GM12878 (cell line): ENCODE data around the gene CYB561A3. TPM values are rescaled to one million over a fixed set of nuclear protein-coding genes. Genes with fewer than 3 reads are reported as not detected.

Experiments used
- ATAC-seq: fragments of 200-7000 bp; cut with Tn5 transposase; 3 replicates; pipeline ENCODE4 v1.9.1; 2020; ENCODE audit warnings: mild to moderate bottlenecking, moderate library complexity
- BruUV-seq: library from RNA; stranded (reverse); fragments of 400-500 nt; replicated peaks from 2 replicates; lab custom pipeline; 2021; lab: Mats Ljungman, UMichigan
- CTCF ChIA-PET: fragments of 300-600 bp; sonication (Branson Sonifier 250); formaldehyde crosslinking; extraction: SDS; loops from one replicate; lab custom pipeline; 2021; ENCODE audit warnings: inconsistent platforms; lab: Yijun Ruan, JAX
- POLR2A ChIA-PET: fragments of 350-600 bp; formaldehyde crosslinking; extraction: SDS; loops from one replicate; lab custom pipeline; 2021; ENCODE audit warnings: inconsistent platforms; lab: Charles Lee
- RAD21 ChIA-PET: fragments of 300-600 bp; sonication (Branson Sonifier 250); formaldehyde crosslinking; loops from one replicate; lab custom pipeline; 2023; ENCODE audit warnings: antibody characterized with exemption; ENCODE audit not compliant: unreplicated experiment; lab: Charles Lee
- SMC1A ChIA-PET: fragments of 300-600 bp; sonication (Branson Sonifier 250); formaldehyde crosslinking; loops from one replicate; lab custom pipeline; 2023; ENCODE audit not compliant: unreplicated experiment, uncharacterized antibody; lab: Charles Lee
- DNase-seq: peaks from one replicate; pipeline ENCODE4 v3.0.0-alpha.2; 2011; ENCODE audit warnings: low read depth, low spot score
- FAIRE-seq: peaks from 3 replicates; lab custom pipeline; 2011; peaks lifted over from hg19 to GRCh38; lab: Jason Lieb, UNC
- H2AFZ ChIP-seq: 2 replicates; pipeline ENCODE4 v1.6.0; 2011; ENCODE audit warnings: low read depth, low read length, control low read depth; ENCODE audit not compliant: control insufficient read depth
- H3K27ac ChIP-seq: 2 replicates; pipeline ENCODE4 v1.5.1; 2011; ENCODE audit warnings: control low read depth; ENCODE audit not compliant: control insufficient read depth, insufficient read depth
- H3K27me3 ChIP-seq, 2 experiments: replicated peaks in 1 of 2; 2 replicates each; pipeline versions ENCODE4 v1.6.0 to v1.6.1; 2011; ENCODE audit warnings: low read length in 1 of 2; ENCODE audit not compliant: control insufficient read depth in 2 of 2, insufficient read depth in 2 of 2
- H3K36me3 ChIP-seq, 2 experiments: 2 replicates each; pipeline ENCODE4 v1.5.1; 2011; ENCODE audit warnings: low read length in 1 of 2; ENCODE audit not compliant: control insufficient read depth in 2 of 2, insufficient read depth in 2 of 2
- H3K4me1 ChIP-seq: 2 replicates; pipeline ENCODE4 v1.6.1; 2011; ENCODE audit warnings: mild to moderate bottlenecking, low read length, moderate library complexity, mixed read lengths; ENCODE audit not compliant: control insufficient read depth, insufficient read depth
- H3K4me2 ChIP-seq: 2 replicates; pipeline ENCODE4 v1.6.0; 2011; ENCODE audit warnings: control low read depth; ENCODE audit not compliant: control insufficient read depth, insufficient read depth
- H3K4me3 ChIP-seq: fragments of 200-600 bp; sonication (generic); 2 replicates; pipeline ENCODE4 v1.5.1; 2016
- H3K79me2 ChIP-seq: 2 replicates; pipeline ENCODE4 v1.6.0; 2011; ENCODE audit warnings: low read length; ENCODE audit not compliant: control insufficient read depth, insufficient read depth
- H3K9ac ChIP-seq: 2 replicates; pipeline ENCODE4 v1.8.0; 2011; ENCODE audit warnings: low read length, control low read depth, mixed read lengths; ENCODE audit not compliant: control insufficient read depth, insufficient read depth
- H3K9me3 ChIP-seq: replicated peaks from 3 replicates; pipeline ENCODE4 v1.5.1; 2011; ENCODE audit warnings: mild to moderate bottlenecking, low read length; ENCODE audit not compliant: control insufficient read depth, insufficient read depth
- H4K20me1 ChIP-seq: 2 replicates; pipeline ENCODE4 v1.6.0; 2011; ENCODE audit not compliant: control insufficient read depth, insufficient read depth
- DPF2 ChIP-seq: fragments of 450-650 bp; IDR thresholded peaks from 2 replicates; pipeline ENCODE4 v1.6.1; 2017; ENCODE audit warnings: mild to moderate bottlenecking
- E4F1 ChIP-seq: fragments of 450-650 bp; IDR thresholded peaks from 2 replicates; pipeline ENCODE4 v1.6.1; 2018; ENCODE audit warnings: borderline replicate concordance, mild to moderate bottlenecking; ENCODE audit not compliant: partially characterized antibody
- EZH2 ChIP-seq: IDR thresholded peaks from 2 replicates; pipeline ENCODE4 v1.6.1; 2012; ENCODE audit warnings: low read depth, mild to moderate bottlenecking, control low read depth, inconsistent platforms, low read length, borderline replicate concordance; ENCODE audit not compliant: control insufficient read depth
- PAX5 ChIP-seq: IDR thresholded peaks from 2 replicates; pipeline ENCODE4 v1.6.1; 2011; ENCODE audit warnings: low read depth, low read length, borderline replicate concordance
- ZBED1 ChIP-seq: IDR thresholded peaks from 2 replicates; pipeline ENCODE4 v1.6.1; 2016; ENCODE audit warnings: borderline replicate concordance
- WGBS: methylation state at CpG from one replicate; pipeline ENCODE4 v1.1.6; 2016; ENCODE audit warnings: low lambda C conversion rate; ENCODE audit not compliant: insufficient replicate concordance, insufficient coverage; ENCODE audit errors: missing lambda C conversion rate; 5-methylcytosine and 5-hydroxymethylcytosine counted together
- in situ Hi-C: fragments of 300-500 bp; cut with MboI; formaldehyde crosslinking; loops from 9 replicates; pipeline ENCODE4 v1.14.3; 2018; ENCODE audit warnings: mixed read lengths
- intact Hi-C: fragments of 100-400 bp; cut with micrococcal nuclease; formaldehyde crosslinking; loops from one replicate; pipeline ENCODE4 v1.14.2; 2022; ENCODE audit not compliant: unreplicated experiment
- polyA plus RNA-seq, 11 experiments: library from polyadenylated mRNA; depleted of rRNA in 4 of 11; unstranded in 6 of 11; stranded (reverse) in 5 of 11; fragments of >200 nt; fragmentation: Nextera tagmentation in 4 of 11; fragmentation: Illumina TruSeq in 1 of 11; extraction: Ambion mirVana in 4 of 11; extraction: Trizol in 1 of 11; gene quantifications; 1 replicate in 1 of 11; 2 replicates in 10 of 11; pipeline versions ENCODE4 v1.2.1 to v1.2.3, GENCODE V29; 2011 to 2016; ENCODE audit warnings: inconsistent platforms in 2 of 11, missing spikeins in 2 of 11, low read depth in 1 of 11
- total RNA-seq, 4 experiments: library from RNA; depleted of rRNA in 3 of 4; stranded (reverse); fragments of >200 nt in 3 of 4; fragmentation: Illumina TruSeq in 1 of 4; extraction: Trizol in 1 of 4; gene quantifications; 2 replicates each; pipeline versions ENCODE4 v1.2.1 to v1.2.3, GENCODE V29; 2013 to 2021

Gene CYB561A3
- total and polyA plus RNA-seq, 10 of the 15 experiments (the other 5 are each of a cell fraction or from before 2014, with no cell fraction given) = 40.1 to 169 (median 74.4) TPM

- BruUV-seq = no TSS peak
Observed at GRCh38 chr11:61306221-61306620, 55.5 kb downstream of the CYB561A3 start.

More at GRCh38 chr11:61306221-61306620, 55.5 kb downstream of the CYB561A3 start:
- Histone ChIP-seq H3K79me2 (no peaks in the 10 kb centered on the region), H3K27me3 (no peaks in the 10 kb centered on the region), H3K36me3 (peaks cover 41 to 50% of the 10 kb centered on the region in 2 experiments), H3K4me3 (no peak overlapping the region), H3K4me1 (no peaks in the 10 kb centered on the region), H3K4me2 (no peak overlapping the region), H4K20me1 (no peaks in the 10 kb centered on the region), H3K27ac (no peak overlapping the region), H3K9me3 (no peaks in the 10 kb centered on the region), H3K9ac (no peak overlapping the region), H2AFZ (no peak overlapping the region)
- intact Hi-C loops = no loop called here
- DNase-seq = no peak
- TF ChIP-seq ZBED1 (no peak), EZH2 (no peak), E4F1 (no peak), DPF2 (no peak), PAX5 (no peak)
- CTCF ChIA-PET = no interaction called here
- no peak for FAIRE-seq
- no peak for ATAC-seq
- WGBS = 100% methylated on average over 1 of the region's 1 CpG
- in situ Hi-C loops = no loop called here
- POLR2A ChIA-PET = no interaction called here
- RAD21 ChIA-PET = no interaction called here
- SMC1A ChIA-PET = interaction anchor here (0.6 kb wide), 1 partner anchor 30 kb away, joined by 3 read pairs; no protein-coding TSS in a partner anchor
